H1 (cell line): ENCODE data around the gene ALDOA. TPM values are rescaled to one million over a fixed set of nuclear protein-coding genes. Genes with fewer than 3 reads are reported as not detected.

Experiments
- CTCF ChIA-PET: fragments of 300-600 bp; sonication (Branson Sonifier 250); formaldehyde crosslinking; loops from one replicate; lab custom pipeline; 2021; ENCODE audit not compliant: partially characterized antibody; lab: Charles Lee
- POLR2A ChIA-PET: fragments of 300-600 bp; sonication (Branson Sonifier 250); formaldehyde crosslinking; loops from one replicate; lab custom pipeline; 2021; ENCODE audit warnings: inconsistent platforms; ENCODE audit not compliant: partially characterized antibody; lab: Charles Lee
- DNase-seq, 2 experiments: peaks; one replicate each; pipeline versions ENCODE4 v3.0.0 to v3.0.0-alpha.2; 2010 to 2022; ENCODE audit warnings: low spot score in 2 of 2, low read depth in 1 of 2, mixed read lengths in 1 of 2
- FAIRE-seq: peaks from 2 replicates; lab custom pipeline; 2011; peaks lifted over from hg19 to GRCh38; lab: Jason Lieb, UNC
- H2AFZ ChIP-seq: 2 replicates; pipeline ENCODE4 v1.8.1; 2012; ENCODE audit warnings: low read length, inconsistent platforms
- H2AK5ac ChIP-seq: 2 replicates; pipeline ENCODE4 v1.6.1; 2013; ENCODE audit warnings: low read depth, low read length
- H2BK120ac ChIP-seq: replicated peaks from 2 replicates; pipeline ENCODE3; 2013; ENCODE audit warnings: low read depth, low read length, inconsistent platforms
- H2BK12ac ChIP-seq: 2 replicates; pipeline ENCODE4 v1.6.1; 2013; ENCODE audit warnings: low read depth, low read length
- H2BK15ac ChIP-seq: 2 replicates; pipeline ENCODE4 v1.6.1; 2013; ENCODE audit warnings: low read length
- H2BK20ac ChIP-seq: 2 replicates; pipeline ENCODE4 v1.6.1; 2013; ENCODE audit warnings: low read length
- H2BK5ac ChIP-seq: 2 replicates; pipeline ENCODE4 v1.6.1; 2013; ENCODE audit warnings: low read depth, low read length
- H3K14ac ChIP-seq: 2 replicates; pipeline ENCODE4 v1.6.1; 2013; ENCODE audit warnings: inconsistent platforms; ENCODE audit not compliant: insufficient read length
- H3K18ac ChIP-seq: 2 replicates; pipeline ENCODE4 v1.6.1; 2013; ENCODE audit warnings: low read length; ENCODE audit errors: extremely low read depth
- H3K23ac ChIP-seq: 2 replicates; pipeline ENCODE4 v1.6.1; 2013; ENCODE audit warnings: inconsistent platforms; ENCODE audit not compliant: insufficient read length
- H3K23me2 ChIP-seq: 2 replicates; pipeline ENCODE4 v1.6.1; 2013; ENCODE audit warnings: low read depth, low read length
- H3K27ac ChIP-seq: 2 replicates; pipeline ENCODE4 v1.6.1; 2011; ENCODE audit warnings: low read depth, low read length, inconsistent platforms
- H3K27me3 ChIP-seq, 4 experiments: replicated peaks in 1 of 4; 1 replicate in 1 of 4; 2 replicates in 3 of 4; pipeline versions ENCODE4 v1.6.1 to v1.8.1; 2011 to 2013; ENCODE audit warnings: low read length in 3 of 4, mild to moderate bottlenecking in 3 of 4, inconsistent platforms in 2 of 4, mixed read lengths in 2 of 4, moderate library complexity in 1 of 4; ENCODE audit not compliant: control insufficient read depth in 3 of 4, insufficient read depth in 3 of 4; ENCODE audit errors: extremely low read depth in 1 of 4
- H3K36me3 ChIP-seq, 4 experiments: 2 replicates each; pipeline versions ENCODE4 v1.6.1 to v1.8.1; 2011 to 2013; ENCODE audit warnings: mild to moderate bottlenecking in 4 of 4, low read length in 3 of 4, moderate library complexity in 2 of 4, control low read depth in 1 of 4, inconsistent platforms in 1 of 4; ENCODE audit not compliant: insufficient read depth in 4 of 4, control insufficient read depth in 2 of 4
- H3K4ac ChIP-seq: replicated peaks from 2 replicates; pipeline ENCODE3; 2013; ENCODE audit warnings: low read length, low read depth, mixed read lengths, inconsistent platforms; ENCODE audit not compliant: insufficient read length
- H3K4me1 ChIP-seq, 4 experiments: replicated peaks in 1 of 4; 1 replicate in 1 of 4; 2 replicates in 3 of 4; pipeline versions ENCODE4 v1.6.1 to v1.8.1; 2011 to 2013; ENCODE audit warnings: low read length in 3 of 4, inconsistent platforms in 2 of 4, mixed read lengths in 1 of 4; ENCODE audit not compliant: insufficient read depth in 4 of 4, control insufficient read depth in 3 of 4
- H3K4me2 ChIP-seq, 2 experiments: 2 replicates each; pipeline versions ENCODE4 v1.6.1 to v1.8.1; 2011 to 2013; ENCODE audit warnings: low read depth in 2 of 2, low read length in 2 of 2, control low read depth in 1 of 2, inconsistent platforms in 1 of 2, mild to moderate bottlenecking in 1 of 2; ENCODE audit not compliant: insufficient read depth in 1 of 2
- H3K4me3 ChIP-seq, 4 experiments: fragments of 200-600, 300-600 bp in 1 of 4; sonication (generic), shearing (Covaris generic), sonication (Bioruptor Twin) in 1 of 4; 2 replicates each; pipeline versions ENCODE4 v1.5.1 to v1.8.1; 2011 to 2016; ENCODE audit warnings: low read length in 4 of 4, low read depth in 3 of 4, control low read depth in 2 of 4, inconsistent platforms in 2 of 4, mild to moderate bottlenecking in 2 of 4, mixed read lengths in 1 of 4, moderate library complexity in 1 of 4; ENCODE audit not compliant: insufficient read depth in 2 of 4; ENCODE audit errors: extremely low read depth in 1 of 4
- H3K56ac ChIP-seq: replicated peaks from 2 replicates; pipeline ENCODE3; 2013; ENCODE audit warnings: low read depth, mild to moderate bottlenecking, mixed read lengths, low read length, inconsistent platforms; ENCODE audit not compliant: insufficient read length
- H3K79me1 ChIP-seq: 2 replicates; pipeline ENCODE4 v1.6.1; 2013; ENCODE audit warnings: low read depth, low read length, control low read depth
- H3K79me2 ChIP-seq, 2 experiments: 2 replicates each; pipeline versions ENCODE4 v1.6.1 to v1.8.1; 2012 to 2013; ENCODE audit warnings: low read length in 2 of 2, mild to moderate bottlenecking in 2 of 2, inconsistent platforms in 1 of 2; ENCODE audit not compliant: insufficient read depth in 2 of 2, control insufficient read depth in 1 of 2
- H3K9ac ChIP-seq, 4 experiments: replicated peaks in 1 of 4; 1 replicate in 1 of 4; 2 replicates in 3 of 4; pipeline versions ENCODE4 v1.6.1 to v1.8.1; 2011 to 2013; ENCODE audit warnings: low read depth in 3 of 4, low read length in 3 of 4, control low read depth in 2 of 4, mild to moderate bottlenecking in 2 of 4, moderate library complexity in 2 of 4, inconsistent platforms in 1 of 4; ENCODE audit errors: extremely low read depth in 1 of 4
- H3K9me3 ChIP-seq, 2 experiments: 2 replicates each; pipeline versions ENCODE4 v1.6.1 to v1.8.1; 2012 to 2013; ENCODE audit warnings: mild to moderate bottlenecking in 2 of 2, moderate library complexity in 2 of 2, control low read depth in 1 of 2, inconsistent platforms in 1 of 2, low read depth in 1 of 2, low read length in 1 of 2, mixed read lengths in 1 of 2; ENCODE audit not compliant: insufficient read depth in 2 of 2
- H4K20me1 ChIP-seq, 2 experiments: replicated peaks in 1 of 2; 2 replicates each; pipeline versions ENCODE3 to v1.8.1; 2011 to 2013; ENCODE audit warnings: inconsistent platforms in 2 of 2, low read length in 2 of 2, mild to moderate bottlenecking in 1 of 2; ENCODE audit not compliant: insufficient read depth in 2 of 2, control insufficient read depth in 1 of 2
- H4K5ac ChIP-seq: 2 replicates; pipeline ENCODE4 v1.6.1; 2013; ENCODE audit warnings: low read length, low read depth, mixed read lengths, inconsistent platforms; ENCODE audit not compliant: insufficient read length
- H4K8ac ChIP-seq: 2 replicates; pipeline ENCODE4 v1.8.0; 2013; ENCODE audit warnings: mild to moderate bottlenecking, moderate library complexity, low read length, inconsistent platforms; ENCODE audit not compliant: insufficient read depth; ENCODE audit errors: extremely low read depth
- H4K91ac ChIP-seq: replicated peaks from 2 replicates; pipeline ENCODE3; 2013; ENCODE audit warnings: low read length, mixed read lengths, inconsistent platforms; ENCODE audit not compliant: insufficient read length
- JUND ChIP-seq: IDR thresholded peaks from 2 replicates; pipeline ENCODE4 v1.6.1; 2011; ENCODE audit warnings: mild to moderate bottlenecking, improper control_type of control experiment, low read length
- KDM5A ChIP-seq: fragments of 200-600 bp; IDR thresholded peaks from 2 replicates; pipeline ENCODE4 v1.7.1; 2012; ENCODE audit warnings: mild to moderate bottlenecking, low read length, inconsistent platforms, mixed read lengths
- NANOG ChIP-seq: IDR thresholded peaks from 2 replicates; pipeline ENCODE4 v1.6.1; 2011; ENCODE audit warnings: low read length, low read depth, mild to moderate bottlenecking, inconsistent platforms; ENCODE audit not compliant: insufficient read depth, poor library complexity, severe bottlenecking
- POU5F1 ChIP-seq: IDR thresholded peaks from 2 replicates; pipeline ENCODE4 v1.6.1; 2011; ENCODE audit warnings: low read depth, mild to moderate bottlenecking, low read length, moderate library complexity
- RAD21 ChIP-seq, 2 experiments: IDR thresholded peaks in 1 of 2; conservative IDR thresholded peaks in 1 of 2; 2 replicates each; pipeline ENCODE4 v1.6.1; 2011; ENCODE audit warnings: low read depth in 2 of 2, low read length in 2 of 2, improper control_type of control experiment in 1 of 2, inconsistent platforms in 1 of 2, mild to moderate bottlenecking in 1 of 2, moderate library complexity in 1 of 2
- RNF2 ChIP-seq: fragments of 200-900, 300-1000 bp; sonication (generic); IDR thresholded peaks from 2 replicates; pipeline ENCODE4 v1.7.1; 2016; ENCODE audit warnings: borderline replicate concordance, low read depth, mild to moderate bottlenecking, antibody characterized with exemption, low read length; ENCODE audit not compliant: poor library complexity, severe bottlenecking; ENCODE audit errors: missing control alignments
- RXRA ChIP-seq: IDR thresholded peaks from 2 replicates; pipeline ENCODE4 v1.6.1; 2011; ENCODE audit warnings: low read depth, mild to moderate bottlenecking, low read length, moderate library complexity; ENCODE audit not compliant: insufficient read depth
- TAF7 ChIP-seq: optimal IDR thresholded peaks from 2 replicates; pipeline ENCODE3; 2011; ENCODE audit warnings: low read depth, mild to moderate bottlenecking, inconsistent platforms, low read length, moderate library complexity, borderline replicate concordance
- WGBS, 2 experiments: shearing (Covaris generic) in 1 of 2; methylation state at CpG; one replicate each; pipeline versions ENCODE4 v1.1.6 to v1.1.7; 2013 to 2015; ENCODE audit warnings: low lambda C conversion rate in 2 of 2, mixed read lengths in 2 of 2, inconsistent platforms in 1 of 2, low coverage in 1 of 2, missing lambda C conversion rate in 1 of 2; ENCODE audit not compliant: insufficient replicate concordance in 2 of 2, insufficient coverage in 1 of 2, insufficient read length in 1 of 2; ENCODE audit errors: extremely low coverage in 1 of 2, missing lambda C conversion rate in 1 of 2; 5-methylcytosine and 5-hydroxymethylcytosine counted together
- polyA plus RNA-seq, 7 experiments: library from polyadenylated mRNA; depleted of rRNA in 3 of 7; stranded (reverse) in 5 of 7; unstranded in 2 of 7; fragments of >200 nt in 5 of 7; fragments of 200-250 nt in 2 of 7; gene quantifications; 1 replicate in 5 of 7; 2 replicates in 1 of 7; 4 replicates in 1 of 7; pipeline versions ENCODE4 v1.2.1 to v1.2.3, GENCODE V29; 2011 to 2013; ENCODE audit warnings: missing spikeins in 2 of 7, mixed read lengths in 2 of 7
- total RNA-seq: library from RNA; stranded (reverse); fragmentation: NEBNext Ultra II Directional; extraction: Animal tissue kit (Norgen Biotek cat#: 25700); gene quantifications from 2 replicates; pipeline ENCODE4 v1.2.1, GENCODE V29; 2021

ALDOA gene
- total and polyA plus RNA-seq, 2 of the 8 experiments (the other 6 are each of a cell fraction or from before 2014, with no cell fraction given), result 1,072 to 1,083 TPM

GRCh38 chr16:30054451-30054850, 11.1 kb upstream of the ALDOA start:
- ChIA-PET CTCF (interaction anchor here (0.9 to 3.6 kb wide), 17 partner anchors 9 to 355 kb away, joined by 3 to 17 read pairs (median 7); partner anchors contain the start of genes ALDOA, TBX6 and TLCD3B), POLR2A (interaction anchor here (1.0 to 7.6 kb wide), 3 partner anchors 12 to 39 kb away, joined by 5 to 88 read pairs (median 7); partner anchors contain the start of gene ALDOA)
- TF ChIP-seq JUND, result no peak
- no peak for TF ChIP-seq NANOG
- TF ChIP-seq KDM5A, result no peak
- no peak for TF ChIP-seq RXRA
- TF ChIP-seq TAF7, result no peak
- no peak for TF ChIP-seq POU5F1
- no peak for TF ChIP-seq RAD21 (IDR thresholded peaks at IDR 0.05 in 1 of 2, conservative IDR thresholded peaks at IDR 0.05 in 1 of 2; ENCODE audit: low read depth in 2 of 2, low read length in 2 of 2)
- no peak for TF ChIP-seq RNF2

More at GRCh38 chr16:30054451-30054850, 11.1 kb upstream of the ALDOA start:
- no peak overlapping the region for H2BK120ac ChIP-seq
- no peak overlapping the region for H4K91ac ChIP-seq
- no peak overlapping the region for H2BK5ac ChIP-seq
- 81% methylated on average over 5 of the region's 8 CpGs; no CpG with 5 or more reads in 1 of the 2 experiments for WGBS, 2 experiments
- H2BK12ac ChIP-seq, result no peak overlapping the region
- H4K5ac ChIP-seq, result no peak overlapping the region
- H2BK15ac ChIP-seq, result no peak overlapping the region
- H3K56ac ChIP-seq, result no peak overlapping the region
- no peak overlapping the region; a peak in 1 of 4 replicates for H3K4me2 ChIP-seq
- H3K27ac ChIP-seq, result no peak overlapping the region
- H3K4me1 ChIP-seq, result peaks cover 0 to 4% (median 2%) of the 10 kb centered on the region in 4 experiments; a peak in 3 of 7 replicates
- H2BK20ac ChIP-seq, result no peak overlapping the region
- H4K20me1 ChIP-seq, result no peaks in the 10 kb centered on the region
- no peak overlapping the region for H4K8ac ChIP-seq
- H3K4ac ChIP-seq, result no peak overlapping the region
- no peaks in the 10 kb centered on the region for H3K79me2 ChIP-seq
- no peak overlapping the region for H3K18ac ChIP-seq
- no peaks in the 10 kb centered on the region for H3K36me3 ChIP-seq
- H3K79me1 ChIP-seq, result no peaks in the 10 kb centered on the region
- peaks cover 6% of the 10 kb centered on the region for H3K23me2 ChIP-seq
- no peak overlapping the region for H2AFZ ChIP-seq
- H3K27me3 ChIP-seq, result peaks cover 0 to 5% (median 2%) of the 10 kb centered on the region in 4 experiments; a peak in 2 of 7 replicates
- no peaks in the 10 kb centered on the region for H3K9me3 ChIP-seq
- H3K9ac ChIP-seq, result no peak overlapping the region
- FAIRE-seq (no peak), DNase-seq (no peak)
- no peak overlapping the region; a peak in 1 of 8 replicates for H3K4me3 ChIP-seq
- no peak overlapping the region for H3K23ac ChIP-seq
- no peak overlapping the region for H3K14ac ChIP-seq
- no peak overlapping the region for H2AK5ac ChIP-seq
